ENCODE measurements around the gene OBSCN.

DNA sequence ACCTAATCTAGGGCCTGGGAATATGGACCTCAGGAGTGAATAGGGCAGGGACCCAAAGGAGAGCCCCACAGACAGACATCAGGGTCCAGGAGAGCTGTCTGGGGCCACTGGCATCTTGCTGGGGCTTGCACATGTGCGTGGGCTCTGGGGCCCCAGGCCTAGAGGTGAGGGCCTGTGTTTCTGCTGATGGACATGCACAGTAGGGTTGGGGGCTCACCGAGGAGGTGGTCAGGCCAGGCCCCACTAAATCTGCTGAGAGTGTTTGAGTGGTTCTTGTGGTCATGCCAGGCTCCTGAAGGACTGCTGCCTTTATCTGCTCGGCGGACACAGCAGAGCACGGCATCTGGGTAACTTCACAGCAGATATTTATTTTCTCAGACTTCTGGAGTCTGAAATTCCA lies 87.4 kb downstream of the OBSCN start:
- TF ChIP-seq TAF1 (IDR thresholded peaks at IDR 0.05; ENCODE audit: low read depth, low read length) = no peak
- TF ChIP-seq SPI1 (IDR thresholded peaks at IDR 0.05; ENCODE audit: low read depth, low read length) = no peak

Measured in GM12891 (cell line).